VCaP (cell line): ENCODE data around the gene TMPRSS4.

Source experiments
- H3K27ac ChIP-seq: fragments of 450-650 bp; 2 replicates; pipeline ENCODE4 v1.5.1; 2017
- CTCF ChIP-seq: fragments of 450-650 bp; conservative IDR thresholded peaks from 2 replicates; pipeline ENCODE4 v1.5.1; 2017; ENCODE audit warnings: mild to moderate bottlenecking, moderate library complexity

TMPRSS4 gene

GRCh38 chr11:118102721-118103261, 25.9 kb downstream of the TMPRSS4 start:
- no peak overlapping the region for H3K27ac ChIP-seq
- TF ChIP-seq CTCF, result no peak

- TF ChIP-seq CTCF, result no peak
- no peak overlapping the region for H3K27ac ChIP-seq
Observed at GRCh38 chr11:118104491-118104890, 27.6 kb downstream of the TMPRSS4 start.

GRCh38 chr11:118105657-118106305, 28.9 kb downstream of the TMPRSS4 start:
- TF ChIP-seq CTCF, result no peak
- no peak overlapping the region for H3K27ac ChIP-seq

GRCh38 chr11:118106789-118107335, 30.0 kb downstream of the TMPRSS4 start:
- no peak for TF ChIP-seq CTCF

GRCh38 chr11:118108513-118108912, 31.6 kb downstream of the TMPRSS4 start:
- no peak overlapping the region for H3K27ac ChIP-seq
- no peak for TF ChIP-seq CTCF

More at GRCh38 chr11:118106789-118107335, 30.0 kb downstream of the TMPRSS4 start:
- H3K27ac ChIP-seq, result no peak overlapping the region

- no peak for TF ChIP-seq CTCF
- H3K27ac ChIP-seq, result no peak overlapping the region
Observed at GRCh38 chr11:118109231-118109630, 32.4 kb downstream of the TMPRSS4 start.

GRCh38 chr11:118111019-118111743, 34.3 kb downstream of the TMPRSS4 start:
- no peak overlapping the region for H3K27ac ChIP-seq
- no peak for TF ChIP-seq CTCF
